ENCODE measurements around the gene ADAMTS7.

GRCh38 chr15:78749831-78750230, 61.4 kb downstream of the ADAMTS7 start:
- no peak for TF ChIP-seq ATF3 (IDR thresholded peaks at IDR 0.05; ENCODE audit: insufficient read depth, low read depth, low read length)
- TF ChIP-seq CTCF (IDR thresholded peaks at IDR 0.05; ENCODE audit: control extremely low read depth in 1 of 3, insufficient read depth in 1 of 3, low read depth in 1 of 3, low read length in 3 of 3): no peak
- no peak for TF ChIP-seq POLR2A (IDR thresholded peaks at IDR 0.05; ENCODE audit: control extremely low read depth in 1 of 2, low read depth in 2 of 2, low read length in 2 of 2)
- no peak for TF ChIP-seq ATF2 (IDR thresholded peaks at IDR 0.05; ENCODE audit: low read length)
- TF ChIP-seq GABPA (IDR thresholded peaks at IDR 0.05; ENCODE audit: borderline replicate concordance, insufficient read depth, low read length): no peak

All from H1 (cell line).